HG02973 (cell line): ENCODE measurements around the gene MOG.

Source experiments
- ATAC-seq: cut with Tn5 transposase; IDR thresholded peaks from one replicate; pipeline ENCODE4 v1.9.1; 2021; ENCODE audit warnings: moderate library complexity; ENCODE audit not compliant: unreplicated experiment

Gene MOG

DNA sequence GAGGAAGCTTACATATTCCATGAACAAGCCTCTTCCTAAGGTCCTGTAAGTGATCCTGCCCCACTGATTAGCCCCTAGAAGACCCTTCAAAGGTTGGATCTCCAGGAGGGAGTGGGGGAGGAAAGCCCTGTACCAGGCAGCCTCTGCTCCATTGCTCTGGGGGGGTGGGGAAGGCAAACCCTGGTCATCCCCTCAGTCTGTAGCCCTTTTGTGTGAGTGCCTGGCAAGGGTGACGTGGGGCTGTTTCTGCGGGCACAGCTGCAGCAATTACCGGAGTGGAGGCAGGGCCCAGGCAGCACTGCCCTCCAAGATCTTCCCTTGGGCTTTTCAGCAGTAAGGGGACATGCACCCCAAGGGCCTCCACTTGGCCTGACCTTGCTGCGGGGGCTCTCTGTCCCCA, at the start of gene MOG:
MOG (plus strand) TSS at position 295 of the 400 bp plus-strand sequence. CDS start 118 bp downstream, outside the sequence.
- no peak for ATAC-seq

DNA sequence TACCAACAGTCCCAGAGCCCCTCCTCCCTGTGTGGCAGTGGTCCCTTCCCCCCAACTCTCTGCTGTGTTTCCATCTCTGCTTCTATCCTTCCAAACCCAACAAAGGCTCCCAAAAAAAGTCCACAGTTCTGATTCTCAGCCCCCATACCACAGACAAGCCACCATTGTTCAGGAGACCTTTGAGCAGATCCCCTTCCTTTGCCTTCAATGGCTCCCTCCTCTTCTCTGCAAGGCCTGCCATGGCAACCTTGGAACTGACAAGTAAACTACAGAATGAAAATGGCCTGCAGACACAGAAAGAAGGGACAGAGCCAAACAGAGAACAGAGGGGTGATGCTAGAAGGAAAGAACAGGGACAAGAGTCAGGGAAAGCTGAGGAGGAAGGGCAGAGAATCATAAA, 48.8 kb upstream of the MOG start:
- ATAC-seq = no peak

DNA sequence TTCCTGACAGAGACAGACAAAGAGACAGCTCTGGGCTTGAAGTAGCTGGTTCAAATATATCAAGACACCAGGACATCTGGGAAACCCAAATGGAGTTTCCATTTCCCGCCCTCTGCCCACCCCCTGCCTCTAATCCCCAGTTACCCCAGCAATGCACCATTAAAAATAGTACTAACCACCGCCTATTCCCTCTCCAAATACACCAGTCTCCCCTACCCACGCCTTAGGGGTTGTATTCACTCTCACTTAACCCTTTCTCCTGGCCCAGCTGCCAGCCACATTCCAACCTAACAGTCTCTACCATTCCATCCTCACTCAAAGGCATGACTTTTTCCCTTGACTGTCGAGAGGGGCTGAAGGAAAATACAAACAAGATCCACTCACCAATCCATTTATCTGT, 46.4 kb upstream of the MOG start:
- no peak for ATAC-seq

DNA sequence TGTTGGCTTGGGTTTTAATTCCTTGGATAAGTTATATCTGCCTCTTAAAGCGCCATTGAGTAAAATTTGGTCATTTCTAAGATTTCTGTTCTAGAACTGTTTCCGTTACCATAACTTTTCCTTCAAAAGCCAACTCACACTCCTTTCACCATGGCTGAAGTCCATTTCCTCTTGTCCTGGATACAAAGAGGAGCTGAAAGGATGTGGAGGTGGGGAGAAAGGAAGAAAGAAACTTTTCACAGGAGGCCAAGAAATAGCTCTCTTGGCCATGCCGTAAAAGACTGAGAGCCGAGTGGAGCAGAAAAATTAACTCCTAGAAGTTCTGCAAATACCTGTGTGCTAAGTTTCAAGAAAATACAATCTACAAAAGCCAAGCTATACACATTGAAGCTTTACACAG, 45.5 kb upstream of the MOG start:
- ATAC-seq = no peak

DNA sequence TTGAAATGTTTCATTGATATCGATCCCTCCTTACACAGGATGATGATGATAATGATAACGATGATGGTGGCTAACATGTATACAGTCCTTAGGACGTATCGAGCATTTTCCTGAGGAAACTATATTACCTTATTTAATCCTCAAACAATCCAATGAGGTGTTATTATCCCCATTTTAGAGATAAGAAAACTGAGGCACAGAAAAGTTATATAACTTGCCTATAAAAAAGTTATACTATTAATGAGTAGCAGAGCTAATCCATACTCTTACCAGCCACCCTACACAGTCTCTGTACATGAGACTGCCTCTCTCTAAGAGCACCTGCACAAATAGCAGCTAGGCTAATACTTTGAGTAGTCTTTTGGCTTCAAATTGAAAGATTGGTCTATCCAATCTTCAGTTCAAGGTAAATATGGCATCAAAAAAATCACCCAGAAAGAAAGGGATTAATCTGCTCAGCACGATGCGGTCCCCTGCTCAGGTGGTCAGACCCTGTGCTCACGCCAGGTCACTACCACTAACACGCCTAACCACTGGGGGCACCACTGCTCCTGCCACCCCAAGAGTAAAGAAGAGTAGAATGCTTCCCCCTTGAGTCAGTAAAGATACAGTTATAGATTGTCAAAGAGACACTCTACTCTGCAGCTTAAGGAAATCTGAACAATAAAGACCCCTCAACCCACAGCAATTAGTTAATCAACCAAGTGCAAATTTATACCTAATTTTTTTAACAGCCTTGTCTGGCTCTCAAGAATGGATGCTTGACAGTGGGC, 38.9 kb upstream of the MOG start:
- ATAC-seq = no peak

DNA sequence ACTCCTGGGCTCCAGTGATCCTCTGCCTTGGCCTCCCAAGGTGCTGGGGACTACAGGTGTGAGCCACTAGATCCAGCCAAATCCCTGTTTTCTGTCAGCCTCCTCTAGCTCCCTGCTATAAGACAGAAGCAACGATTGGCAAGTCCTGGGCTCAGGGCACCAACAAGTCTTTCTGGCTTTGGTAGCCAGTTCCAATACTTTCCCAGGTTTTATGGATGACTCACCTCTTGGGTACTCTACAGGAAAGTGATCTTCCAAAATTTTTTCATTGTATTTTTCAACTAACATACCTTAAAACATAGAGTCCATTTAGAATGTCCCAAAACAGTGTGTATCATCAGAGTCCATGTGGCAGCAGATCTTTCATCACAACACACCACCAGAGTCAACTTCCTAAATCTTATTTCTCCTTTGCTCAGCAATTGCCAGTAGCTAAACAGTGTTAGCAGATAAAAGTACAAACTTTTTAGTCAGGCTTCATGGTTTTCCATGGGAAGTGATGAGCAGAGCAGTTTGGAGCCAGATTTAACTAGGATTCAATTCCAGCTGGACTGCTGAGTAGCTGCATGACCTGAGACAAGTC, 37.2 kb upstream of the MOG start:
- ATAC-seq = no peak

DNA sequence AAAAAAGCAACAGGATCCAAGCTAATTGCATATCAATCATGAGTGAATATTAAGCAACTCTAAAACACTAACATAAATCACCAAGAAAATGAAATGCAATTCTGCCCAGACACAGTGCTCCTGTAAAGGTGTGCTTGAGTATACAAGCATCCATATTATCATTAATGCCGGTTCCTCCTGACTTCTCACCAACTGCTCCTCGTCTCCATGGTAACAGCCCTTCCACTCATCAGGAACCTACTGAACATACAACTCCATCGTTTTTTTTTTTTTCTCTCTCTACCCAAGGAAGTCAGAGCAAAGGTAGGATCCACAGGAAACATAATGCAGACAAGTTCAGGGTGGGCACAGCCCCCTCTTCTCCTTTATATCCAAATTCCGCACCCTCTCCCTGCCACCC, 36.3 kb upstream of the MOG start:
- ATAC-seq = no peak

DNA sequence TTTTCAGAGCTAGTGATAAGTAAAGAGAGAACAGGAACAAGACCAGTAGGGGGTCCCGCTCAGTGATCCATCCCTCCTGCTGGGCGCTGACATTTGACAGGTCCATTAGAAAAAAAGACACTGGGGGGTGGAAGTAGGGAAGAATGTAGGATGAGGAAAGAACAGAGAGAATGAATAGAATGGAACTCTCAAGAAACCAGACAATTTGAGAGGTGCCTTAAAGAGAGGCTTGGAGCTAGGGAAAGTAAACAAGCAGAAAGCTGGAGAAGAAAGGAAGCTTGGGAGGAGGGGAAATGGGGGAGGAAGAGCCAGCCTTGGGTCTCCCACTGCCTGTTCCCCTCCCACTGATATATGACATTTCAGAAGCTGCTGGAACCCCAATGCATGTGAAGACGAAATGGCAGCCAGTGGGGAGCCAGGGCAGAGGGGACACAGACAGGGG, 32.4 kb upstream of the MOG start:
- ATAC-seq = no peak

DNA sequence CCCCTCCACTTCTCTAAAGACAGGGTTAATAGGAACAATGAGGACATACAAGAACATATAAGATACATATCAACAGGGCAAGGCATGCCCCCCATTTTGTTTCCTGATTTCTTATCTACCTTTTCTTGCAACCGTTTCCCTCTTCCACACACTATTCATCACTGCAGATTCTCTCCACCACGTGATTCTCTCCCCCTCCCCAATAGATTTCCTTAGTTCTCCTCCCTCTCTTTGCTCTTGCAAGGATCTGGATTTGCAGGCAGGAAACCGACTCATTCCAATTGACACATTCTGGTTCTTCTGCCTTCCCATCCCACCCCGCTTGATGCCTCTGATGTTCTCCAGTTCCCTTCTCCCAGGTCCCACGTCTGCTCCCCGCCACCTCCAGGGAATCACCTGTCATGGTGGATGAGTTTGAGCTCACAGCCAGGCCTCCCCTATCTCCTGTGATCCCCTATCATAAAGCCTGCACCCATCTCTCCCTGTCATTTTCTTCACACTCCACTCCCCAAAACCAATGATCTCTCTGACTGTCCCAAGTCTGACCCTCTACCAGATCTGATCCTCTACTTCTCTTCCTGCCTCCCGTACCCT, 31.5 kb upstream of the MOG start:
- ATAC-seq = no peak

DNA sequence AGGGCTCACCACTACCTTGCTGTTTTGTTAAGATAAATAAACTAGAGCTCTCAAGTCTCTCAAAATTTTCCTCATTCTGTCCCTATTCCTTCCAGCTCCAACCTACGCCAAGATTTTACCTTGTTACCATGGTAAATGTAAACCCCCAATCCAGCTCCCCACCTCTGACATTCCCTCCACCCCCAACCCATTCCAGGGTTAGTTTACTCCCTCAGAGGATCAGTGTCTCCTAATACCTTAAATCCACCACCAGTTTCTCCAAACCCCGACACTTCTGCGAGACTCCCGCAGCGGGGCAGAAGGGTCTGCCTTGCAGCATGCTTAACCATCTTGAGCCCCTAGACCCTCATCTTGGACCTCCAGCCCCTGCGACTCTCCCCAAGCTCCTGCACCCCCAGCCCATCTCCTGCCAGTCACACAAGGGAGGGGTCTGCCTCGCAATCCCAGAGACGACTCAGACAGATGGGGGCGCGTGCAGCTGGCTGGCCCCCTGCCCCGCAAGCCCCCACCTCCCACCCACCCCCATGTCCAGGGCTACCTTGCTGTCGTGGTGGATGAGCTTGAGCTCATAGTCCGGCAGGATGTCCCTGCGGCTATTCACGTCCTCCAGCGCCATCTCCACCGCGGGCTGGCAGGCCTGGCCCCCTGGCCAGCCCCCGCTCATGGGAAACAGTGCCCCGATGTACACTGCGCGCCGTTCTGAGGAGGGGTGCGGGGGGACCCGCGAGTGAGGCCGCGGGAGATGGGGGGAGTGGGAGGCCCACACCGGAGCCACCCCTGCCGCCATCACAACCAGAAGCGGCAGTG, 29.7 kb upstream of the MOG start:
- ATAC-seq = no peak

DNA sequence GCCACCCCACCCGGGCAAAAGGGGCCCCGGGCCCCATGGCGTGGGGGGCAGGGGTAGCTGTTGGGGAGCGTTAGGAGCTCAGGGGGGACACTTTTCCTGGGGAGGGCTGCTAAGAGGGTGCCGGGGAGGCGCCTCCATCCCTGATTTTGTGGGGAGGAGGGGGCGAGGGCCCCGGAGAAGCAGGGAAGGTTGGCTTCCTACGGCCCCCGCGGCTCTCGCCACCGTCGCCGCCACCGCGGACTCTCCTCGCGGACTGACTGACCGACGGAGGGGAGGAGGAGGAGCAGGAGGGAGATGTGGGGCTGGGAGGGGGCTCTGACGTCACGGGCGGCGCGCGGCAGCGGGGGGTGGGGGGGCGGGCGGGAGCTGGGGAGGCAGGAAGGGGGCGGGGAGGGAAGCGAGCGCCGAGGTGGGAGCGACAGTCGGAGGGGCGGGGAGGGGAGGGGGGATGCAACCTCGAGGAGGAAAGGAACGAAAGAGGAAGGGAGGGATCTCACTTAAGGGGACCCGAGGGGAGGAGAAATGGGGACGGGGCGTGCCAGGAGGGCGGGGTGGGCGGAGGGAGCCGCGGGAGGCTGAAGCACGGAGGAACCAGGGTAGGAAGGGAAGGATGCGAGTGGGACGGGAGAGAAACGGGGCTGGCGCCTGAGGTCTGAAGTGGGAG, 29.0 kb upstream of the MOG start:
- ATAC-seq = no peak

DNA sequence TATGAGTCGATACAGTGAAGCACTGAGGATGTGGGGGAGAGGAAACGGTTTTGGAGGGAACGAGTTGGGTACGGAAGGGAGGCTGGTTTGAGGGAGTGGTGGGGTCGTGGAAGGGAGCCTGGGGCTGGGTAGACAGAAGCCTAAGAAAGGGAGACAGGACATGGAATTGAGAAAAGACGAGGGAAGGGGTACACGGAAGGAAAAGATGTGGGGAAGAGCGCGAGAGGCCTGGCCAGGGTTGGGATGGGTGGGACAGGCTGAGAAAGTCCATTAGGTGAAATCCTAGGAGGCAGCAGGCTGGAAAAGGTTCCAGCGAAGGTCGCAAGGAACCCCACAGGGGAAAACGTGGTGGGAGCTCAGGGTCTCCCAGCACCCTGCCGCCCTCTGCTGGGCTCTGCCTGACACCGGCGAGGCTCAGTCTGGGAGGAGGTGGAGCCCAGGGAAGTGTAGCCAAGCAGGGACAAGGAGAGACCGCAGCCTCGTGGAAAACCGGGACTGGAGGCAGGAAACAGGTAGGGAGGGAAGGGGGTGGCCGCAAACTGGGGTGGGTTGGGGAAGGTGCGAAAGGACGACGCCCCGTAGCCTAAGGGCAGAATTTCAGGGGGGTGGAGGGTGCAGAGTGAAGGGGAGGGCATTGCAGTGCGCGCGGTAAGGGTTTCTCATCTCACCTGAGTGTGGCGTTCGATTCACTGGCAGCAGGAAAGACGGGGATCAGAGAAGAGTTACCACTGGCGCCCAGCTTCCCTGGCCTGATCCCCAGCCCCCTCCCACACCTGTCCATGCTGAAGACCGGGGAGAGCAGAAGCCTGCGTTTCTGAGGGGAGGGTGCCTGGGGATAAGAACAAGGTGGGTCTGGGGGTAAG, 28.2 kb upstream of the MOG start:
- ATAC-seq = no peak

DNA sequence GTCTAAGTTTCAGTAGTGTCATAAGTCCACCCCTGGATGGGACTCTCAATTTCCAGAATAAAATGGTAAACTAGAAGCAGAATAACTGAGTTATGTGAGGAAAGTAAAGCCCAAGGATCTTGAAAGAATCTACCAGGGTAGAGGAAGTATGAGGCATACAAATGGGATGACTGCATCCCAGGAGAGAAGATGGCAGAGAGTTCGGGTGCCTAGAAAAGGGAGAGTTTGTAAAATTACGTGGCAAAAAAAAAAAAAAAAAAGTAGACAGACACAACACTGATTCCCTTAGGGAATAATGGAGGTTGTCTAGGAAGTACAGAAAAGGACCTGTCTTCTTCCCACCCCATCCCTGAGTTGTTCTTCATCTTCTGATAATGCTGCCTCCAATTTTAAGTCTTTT, 27.3 kb upstream of the MOG start:
- ATAC-seq = no peak

DNA sequence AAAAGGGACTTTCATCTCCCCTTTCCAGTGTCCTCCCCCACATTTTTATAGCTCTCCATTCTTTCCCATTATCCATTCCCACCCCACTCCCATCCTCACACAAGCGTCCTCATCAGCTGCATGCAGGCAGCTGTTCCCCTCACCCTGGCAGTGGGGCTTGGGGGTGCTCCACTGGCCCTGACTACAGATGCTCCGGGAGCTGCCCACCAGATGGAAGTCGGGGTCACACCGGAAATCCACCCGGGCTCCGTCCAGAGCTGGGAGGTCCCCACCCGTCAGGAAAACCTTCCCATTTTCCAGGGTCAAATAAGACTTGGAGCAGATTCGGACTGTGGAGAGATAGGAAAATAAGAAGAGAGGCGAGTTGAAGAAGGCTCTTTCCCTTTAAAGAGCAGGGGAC, 26.6 kb upstream of the MOG start:
- ATAC-seq = no peak

DNA sequence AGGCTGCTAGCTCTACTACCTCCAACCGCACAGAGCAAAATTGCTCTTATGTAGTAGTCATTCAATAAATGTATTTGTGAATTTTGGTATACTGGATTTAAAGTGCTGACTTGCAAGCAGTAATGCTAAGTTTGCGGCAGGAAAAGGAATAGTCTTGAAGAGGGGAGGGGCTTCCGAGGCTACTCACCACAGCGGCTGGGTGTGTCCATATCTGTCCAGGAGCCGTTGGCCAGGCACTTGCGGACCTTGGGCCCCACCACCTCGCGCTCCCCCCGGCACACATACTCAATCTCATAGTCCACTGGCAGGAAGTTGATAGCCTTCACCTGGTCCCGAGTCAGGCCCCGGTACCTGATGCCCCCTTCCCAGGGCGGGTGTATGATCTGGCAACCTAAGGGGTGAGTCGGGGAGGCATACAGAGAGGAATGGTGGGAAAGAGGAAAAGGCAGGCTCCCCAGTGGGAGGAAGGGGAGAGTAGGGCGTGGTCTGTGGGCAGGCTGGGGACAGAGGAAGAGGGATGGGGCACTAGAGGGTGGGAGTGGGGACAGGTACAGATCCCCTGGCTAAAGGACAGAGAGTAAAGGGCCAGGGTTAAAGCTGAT, 25.6 kb upstream of the MOG start:
- no peak for ATAC-seq

DNA sequence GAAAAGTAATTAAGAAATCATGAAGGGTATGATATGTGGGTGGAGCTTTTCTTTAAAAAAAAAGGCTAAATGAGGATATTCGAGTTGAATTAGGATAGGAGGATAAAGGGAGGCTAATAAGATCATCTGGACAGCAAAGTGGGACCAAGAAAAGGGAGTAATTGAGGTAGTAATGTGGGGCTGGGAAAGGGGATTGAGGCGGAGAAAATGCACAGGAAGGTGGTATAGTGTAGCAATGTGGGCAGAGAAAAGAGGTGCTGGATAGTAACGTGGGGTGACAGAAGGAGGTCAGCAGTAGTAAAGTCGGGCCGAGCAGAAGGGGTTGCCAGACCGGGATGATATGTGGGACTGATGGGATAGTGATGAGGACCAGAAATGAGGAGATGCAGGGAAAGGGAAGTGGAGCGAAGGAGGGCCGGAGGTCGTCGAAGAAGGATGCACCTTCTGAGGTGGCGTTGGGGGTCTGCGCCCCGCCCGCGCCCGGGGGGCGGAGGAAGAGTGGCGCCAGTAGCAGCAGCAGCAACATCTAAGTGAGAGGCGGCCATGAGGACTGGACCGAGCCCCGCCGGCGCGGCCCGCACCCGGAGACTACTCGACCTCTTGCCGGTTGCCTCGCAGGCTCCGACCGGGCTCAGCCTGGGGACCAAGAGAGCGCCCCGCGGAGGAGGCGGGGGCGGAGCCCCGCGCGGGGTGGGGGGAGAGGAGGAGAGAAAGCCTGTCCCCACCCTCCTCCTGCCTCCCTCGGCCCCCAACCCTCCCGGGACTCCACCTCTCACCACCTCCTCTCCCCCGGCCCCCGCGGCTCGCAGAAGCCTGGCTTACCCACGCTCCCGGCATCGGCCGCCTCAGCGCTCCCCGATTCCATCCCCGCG, 24.8 kb upstream of the MOG start:
- ATAC-seq = no peak

DNA sequence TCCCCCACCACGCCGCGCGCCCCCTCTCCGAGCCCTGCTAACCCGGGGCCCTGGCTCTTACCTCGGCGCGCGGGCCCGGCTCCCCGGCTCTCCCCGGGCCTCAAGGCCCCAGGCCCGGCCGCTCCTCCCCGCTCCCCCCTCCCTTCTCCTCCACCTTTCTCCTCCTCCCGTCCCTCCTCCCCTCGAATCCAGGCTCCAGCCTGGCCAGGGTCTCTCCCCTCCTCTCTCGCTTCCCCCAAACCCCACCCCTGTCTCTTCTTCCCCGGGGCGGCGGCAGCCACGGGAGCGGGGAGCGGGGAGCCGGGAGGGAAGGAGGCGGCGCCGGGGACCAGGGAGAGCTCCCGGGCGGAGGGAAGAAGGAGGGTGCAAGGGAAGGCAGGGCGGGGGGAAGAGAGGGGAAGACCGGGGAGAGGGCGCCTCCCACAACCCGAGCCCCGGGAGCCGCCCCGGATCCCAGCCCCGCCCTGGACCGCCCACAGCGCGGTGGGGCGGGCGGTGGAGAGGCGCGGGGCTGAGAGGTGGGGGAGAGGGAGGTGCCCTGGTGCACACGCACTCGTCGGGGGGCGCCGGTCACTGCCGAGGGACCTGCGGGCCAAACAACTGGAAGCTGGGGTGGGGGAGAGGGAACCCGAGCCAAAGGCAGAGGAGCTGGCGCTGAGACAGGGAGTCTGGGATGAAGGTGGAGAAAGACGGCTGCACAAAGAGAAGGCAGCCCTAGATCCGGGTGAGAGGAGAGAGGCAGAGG, 23.9 kb upstream of the MOG start, which contains the start of gene GABBR1:
GABBR1 (minus strand) TSS at position 395 of the 745 bp plus-strand sequence. CDS start 798 bp downstream, outside the sequence.
- peak; percentile 61 for ATAC-seq

DNA sequence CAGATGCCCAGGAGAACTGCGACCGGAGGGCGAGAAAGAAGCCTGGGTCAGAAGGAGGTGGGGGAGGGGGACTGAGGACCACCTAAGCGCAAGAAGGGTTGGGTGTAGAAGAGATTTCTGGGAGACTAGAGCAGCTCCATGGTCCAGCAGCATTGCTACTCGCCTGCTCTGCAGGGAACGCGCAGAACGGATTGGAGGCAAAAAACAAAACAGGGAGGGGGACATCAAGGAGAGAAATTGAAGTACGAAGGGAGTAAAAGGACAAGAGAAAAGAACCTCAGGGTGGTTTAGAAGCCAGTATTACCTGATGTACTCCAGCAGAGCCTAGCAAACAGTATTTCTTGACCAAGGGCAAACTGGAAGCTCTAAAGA, 23.4 kb upstream of the MOG start:
- ATAC-seq = no peak
